ENCODE data around the gene GRB7. TPM values are rescaled to one million over a fixed set of nuclear protein-coding genes. Genes with fewer than 3 reads are reported as not detected.

The GRB7 gene
- total and polyA plus RNA-seq, 12 donors = 0.06 to 1.2 (median 0.25) TPM; not detected in 5

DNA sequence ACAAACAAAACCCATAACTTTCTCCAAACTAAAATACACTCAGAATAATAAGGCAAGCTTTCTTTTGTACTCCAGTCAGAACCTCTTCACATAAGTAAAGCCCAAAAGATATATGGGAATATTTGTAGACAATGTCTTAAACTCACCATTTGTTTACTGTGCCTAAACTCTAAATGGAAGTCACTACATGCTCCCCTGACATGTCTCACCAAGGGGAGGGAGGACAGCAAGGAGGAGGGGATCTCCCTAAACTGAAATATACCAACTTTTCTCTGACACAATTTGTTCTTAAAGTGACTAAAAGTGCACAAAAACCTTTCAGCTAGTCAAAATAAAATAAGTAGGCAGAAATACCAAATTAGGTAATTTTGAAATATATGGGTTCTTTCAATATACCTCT lies 38.5 kb downstream of the GRB7 start:
- Histone ChIP-seq H3K9me3 (replicated peaks in 1 of 3) (no peaks in the 10 kb centered on the region), H3K27me3 (peaks cover 39% of the 10 kb centered on the region), H3K4me1 (replicated peaks in 1 of 2) (no peaks in the 10 kb centered on the region), H3K4me3 (no peak overlapping the region), H3K27ac (no peak overlapping the region), H3K36me3 (replicated peaks in 1 of 2) (no peaks in the 10 kb centered on the region)
- DNase-seq = no peak
- intact Hi-C loops (cut with DNase I) = no loop called here
- TF ChIP-seq, protein P1, sequence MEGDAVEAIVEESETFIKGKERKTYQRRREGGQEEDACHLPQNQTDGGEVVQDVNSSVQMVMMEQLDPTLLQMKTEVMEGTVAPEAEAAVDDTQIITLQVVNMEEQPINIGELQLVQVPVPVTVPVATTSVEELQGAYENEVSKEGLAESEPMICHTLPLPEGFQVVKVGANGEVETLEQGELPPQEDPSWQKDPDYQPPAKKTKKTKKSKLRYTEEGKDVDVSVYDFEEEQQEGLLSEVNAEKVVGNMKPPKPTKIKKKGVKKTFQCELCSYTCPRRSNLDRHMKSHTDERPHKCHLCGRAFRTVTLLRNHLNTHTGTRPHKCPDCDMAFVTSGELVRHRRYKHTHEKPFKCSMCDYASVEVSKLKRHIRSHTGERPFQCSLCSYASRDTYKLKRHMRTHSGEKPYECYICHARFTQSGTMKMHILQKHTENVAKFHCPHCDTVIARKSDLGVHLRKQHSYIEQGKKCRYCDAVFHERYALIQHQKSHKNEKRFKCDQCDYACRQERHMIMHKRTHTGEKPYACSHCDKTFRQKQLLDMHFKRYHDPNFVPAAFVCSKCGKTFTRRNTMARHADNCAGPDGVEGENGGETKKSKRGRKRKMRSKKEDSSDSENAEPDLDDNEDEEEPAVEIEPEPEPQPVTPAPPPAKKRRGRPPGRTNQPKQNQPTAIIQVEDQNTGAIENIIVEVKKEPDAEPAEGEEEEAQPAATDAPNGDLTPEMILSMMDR (IDR thresholded peaks at IDR 0.05) = no peak
- no peak for TF ChIP-seq POLR2A (IDR thresholded peaks at IDR 0.05)

DNA sequence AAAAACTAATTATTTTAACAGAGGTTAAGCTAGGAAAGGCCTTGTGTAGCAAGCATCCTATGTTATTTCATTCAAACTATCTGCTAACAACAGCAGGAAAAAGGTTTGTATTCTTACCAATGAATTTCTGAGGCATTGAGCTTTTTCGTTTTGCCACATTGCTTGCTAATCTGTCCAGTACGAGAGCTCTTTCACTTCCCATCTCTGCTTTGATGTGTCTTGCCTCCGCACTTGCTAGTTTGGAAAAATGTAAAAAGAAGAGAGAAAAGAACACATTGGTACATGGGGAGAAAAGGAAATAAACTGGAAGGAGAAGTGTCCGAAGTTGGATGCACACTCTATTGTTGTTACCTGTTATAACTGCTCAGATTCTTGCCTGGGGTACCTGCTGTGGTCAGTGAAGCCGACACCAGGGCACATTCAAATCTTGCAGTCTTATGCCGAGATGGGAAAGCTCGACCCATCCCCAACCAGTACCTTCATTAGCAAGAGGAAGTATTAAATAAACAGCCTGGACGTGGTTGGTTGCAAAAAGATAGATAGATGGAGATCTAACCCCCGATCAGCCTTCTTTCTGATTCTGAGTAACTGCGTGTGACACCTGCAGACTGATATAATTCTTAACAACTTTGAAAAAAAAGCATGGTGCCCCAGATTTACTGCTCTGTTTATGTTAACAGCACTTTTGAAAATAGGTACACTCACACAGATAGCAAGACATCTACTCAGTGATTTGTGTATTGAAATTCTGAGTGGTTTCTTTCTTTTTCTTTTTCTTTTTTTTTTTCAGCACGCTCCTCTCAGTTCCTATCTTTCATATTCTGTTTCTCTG lies 40.0 kb downstream of the GRB7 start:
- TF ChIP-seq, protein P1 (IDR thresholded peaks at IDR 0.05) = no peak
- TF ChIP-seq POLR2A (IDR thresholded peaks at IDR 0.05) = no peak
- intact Hi-C loops (cut with DNase I) = no loop called here
- H3K4me3 ChIP-seq = no peak overlapping the region
- DNase-seq = no peak
- peaks cover 44% of the 10 kb centered on the region for H3K27me3 ChIP-seq
- no peaks in the 10 kb centered on the region for H3K36me3 ChIP-seq (replicated peaks in 1 of 2)
- 52 to 58% (median 54%) methylated on average over 11 of the region's 11 CpGs for WGBS, 4 donors
- no peaks in the 10 kb centered on the region for H3K9me3 ChIP-seq (replicated peaks in 1 of 3)
- H3K27ac ChIP-seq = no peak overlapping the region
- no peaks in the 10 kb centered on the region for H3K4me1 ChIP-seq (replicated peaks in 1 of 2)

DNA sequence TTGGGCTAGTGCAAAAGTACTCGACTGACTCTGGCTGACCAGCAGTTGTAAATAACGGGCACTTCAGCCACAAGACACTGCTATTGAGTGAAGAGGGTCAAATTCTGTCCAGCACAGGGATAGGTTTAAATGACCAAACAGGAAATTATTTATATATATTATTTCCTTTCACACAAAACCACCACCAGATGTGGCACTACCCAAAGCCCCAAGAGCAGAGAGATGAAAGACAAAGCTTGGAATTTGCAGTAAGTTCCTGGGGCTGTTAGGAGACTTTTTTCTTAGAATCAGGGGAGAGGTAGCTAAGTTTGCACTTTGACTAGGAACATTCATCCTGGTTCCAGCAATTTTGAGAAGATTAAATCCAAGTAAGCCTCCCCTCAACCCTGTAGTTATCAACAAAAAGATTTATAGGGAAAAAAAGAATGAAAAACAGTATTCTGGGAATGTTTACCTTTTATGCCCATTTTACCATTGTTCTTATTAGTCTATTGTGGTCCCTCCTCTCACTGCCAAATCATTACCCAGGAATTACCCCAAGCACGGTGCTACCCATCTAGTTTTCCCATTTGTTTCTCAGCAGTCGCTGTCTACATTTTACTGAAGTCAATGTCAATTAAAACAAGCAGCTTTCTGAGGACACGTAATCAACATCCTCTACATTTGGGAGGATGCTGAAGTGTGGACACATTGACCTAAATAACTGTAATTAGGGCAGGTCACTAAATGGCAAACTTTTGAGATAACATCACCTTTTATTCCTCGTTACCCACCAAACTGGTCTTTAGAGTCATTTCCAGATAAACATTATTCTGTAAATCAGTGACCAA lies 43.5 kb downstream of the GRB7 start:
- H3K27ac ChIP-seq = no peak overlapping the region
- intact Hi-C loops (cut with DNase I) = no loop called here
- peaks cover 31% of the 10 kb centered on the region for H3K27me3 ChIP-seq
- no peaks in the 10 kb centered on the region for H3K4me1 ChIP-seq (replicated peaks in 1 of 2)
- H3K36me3 ChIP-seq (replicated peaks in 1 of 2) = no peaks in the 10 kb centered on the region
- no peak for DNase-seq
- no peaks in the 10 kb centered on the region for H3K9me3 ChIP-seq (replicated peaks in 1 of 3)
- TF ChIP-seq, protein P1 (IDR thresholded peaks at IDR 0.05) = no peak
- TF ChIP-seq POLR2A (IDR thresholded peaks at IDR 0.05) = no peak
- 37 to 55% (median 46%) methylated on average over 6 of the region's 6 CpGs for WGBS, 4 donors
- no peak overlapping the region for H3K4me3 ChIP-seq

DNA sequence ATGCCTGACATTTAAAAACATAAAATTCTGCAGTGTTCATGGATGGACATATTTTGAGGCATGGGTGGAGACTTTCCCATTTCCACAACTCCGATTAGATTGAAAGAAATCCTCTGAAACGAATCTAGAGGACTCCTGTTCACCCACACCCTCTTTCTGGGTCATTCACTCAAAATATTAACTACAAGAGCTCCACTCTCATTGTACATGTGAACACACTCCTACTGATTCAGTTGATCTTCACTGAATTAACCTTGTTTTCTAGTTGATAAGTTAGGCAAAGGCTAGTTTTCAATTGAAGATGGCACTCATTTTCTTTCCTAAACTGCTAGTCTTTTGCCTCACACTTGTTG lies 44.1 kb downstream of the GRB7 start:
- H3K4me3 ChIP-seq = no peak overlapping the region
- intact Hi-C loops (cut with DNase I) = no loop called here
- no peak for DNase-seq
- H3K27ac ChIP-seq = no peak overlapping the region
- 43 to 56% (median 51%) methylated on average over 2 of the region's 2 CpGs for WGBS, 4 donors
- H3K9me3 ChIP-seq (replicated peaks in 1 of 3) = no peaks in the 10 kb centered on the region
- no peaks in the 10 kb centered on the region for H3K36me3 ChIP-seq (replicated peaks in 1 of 2)
- TF ChIP-seq, protein P1 (IDR thresholded peaks at IDR 0.05) = no peak
- no peak for TF ChIP-seq POLR2A (IDR thresholded peaks at IDR 0.05)
- H3K4me1 ChIP-seq (replicated peaks in 1 of 2) = no peaks in the 10 kb centered on the region
- H3K27me3 ChIP-seq = peaks cover 29% of the 10 kb centered on the region
